ENCODE measurements around the gene ZIC2.

- TF ChIP-seq CTCF (IDR thresholded peaks at IDR 0.05) (no peak), EP300 (IDR thresholded peaks at IDR 0.05) (no peak), POLR2AphosphoS5 (IDR thresholded peaks at IDR 0.05) (no peak)
Measured at GRCh38 chr13:99947666-99948065, 33.9 kb upstream of the ZIC2 start.
